Left ventricle myocardium superior (tissue), 1 donor: ENCODE measurements around the gene ARL5A. TPM values are rescaled to one million over a fixed set of nuclear protein-coding genes. Genes with fewer than 3 reads are reported as not detected.

ENCODE experiments used
- total RNA-seq: library from RNA; stranded (reverse); fragmentation: NEBNext Ultra II Directional; extraction: Animal tissue kit (Norgen Biotek cat#: 25700); gene quantifications from one replicate; pipeline ENCODE4 v1.2.1, GENCODE V29; 2021
- donor health status: DM: no; HTN: yes; CAD: no; lungs with severe emphysema.

ARL5A gene
- total RNA-seq, 1 donor from 2014 or later = 60.7 TPM

Other genes starting within 250 kb of the ARL5A start
- gene NEB, start 93.9 kb downstream of the ARL5A start, total RNA-seq = 0.55 TPM